GM12878 (cell line): ENCODE measurements around the gene IGF1R. TPM values are rescaled to one million over a fixed set of nuclear protein-coding genes. Genes with fewer than 3 reads are reported as not detected.

Source experiments
- ATAC-seq: fragments of 200-7000 bp; cut with Tn5 transposase; 3 replicates; pipeline ENCODE4 v1.9.1; 2020; ENCODE audit warnings: mild to moderate bottlenecking, moderate library complexity
- BruUV-seq: library from RNA; stranded (reverse); fragments of 400-500 nt; replicated peaks from 2 replicates; lab custom pipeline; 2021; lab: Mats Ljungman, UMichigan
- CTCF ChIA-PET: fragments of 300-600 bp; sonication (Branson Sonifier 250); formaldehyde crosslinking; extraction: SDS; loops from one replicate; lab custom pipeline; 2021; ENCODE audit warnings: inconsistent platforms; lab: Yijun Ruan, JAX
- POLR2A ChIA-PET: fragments of 350-600 bp; formaldehyde crosslinking; extraction: SDS; loops from one replicate; lab custom pipeline; 2021; ENCODE audit warnings: inconsistent platforms; lab: Charles Lee
- RAD21 ChIA-PET: fragments of 300-600 bp; sonication (Branson Sonifier 250); formaldehyde crosslinking; loops from one replicate; lab custom pipeline; 2023; ENCODE audit warnings: antibody characterized with exemption; ENCODE audit not compliant: unreplicated experiment; lab: Charles Lee
- SMC1A ChIA-PET: fragments of 300-600 bp; sonication (Branson Sonifier 250); formaldehyde crosslinking; loops from one replicate; lab custom pipeline; 2023; ENCODE audit not compliant: unreplicated experiment, uncharacterized antibody; lab: Charles Lee
- DNase-seq: peaks from one replicate; pipeline ENCODE4 v3.0.0-alpha.2; 2011; ENCODE audit warnings: low read depth, low spot score
- FAIRE-seq: peaks from 3 replicates; lab custom pipeline; 2011; peaks lifted over from hg19 to GRCh38; lab: Jason Lieb, UNC
- H2AFZ ChIP-seq: 2 replicates; pipeline ENCODE4 v1.6.0; 2011; ENCODE audit warnings: low read depth, low read length, control low read depth; ENCODE audit not compliant: control insufficient read depth
- H3K27ac ChIP-seq: 2 replicates; pipeline ENCODE4 v1.5.1; 2011; ENCODE audit warnings: control low read depth; ENCODE audit not compliant: control insufficient read depth, insufficient read depth
- H3K27me3 ChIP-seq, 2 experiments: replicated peaks in 1 of 2; 2 replicates each; pipeline versions ENCODE4 v1.6.0 to v1.6.1; 2011; ENCODE audit warnings: low read length in 1 of 2; ENCODE audit not compliant: control insufficient read depth in 2 of 2, insufficient read depth in 2 of 2
- H3K36me3 ChIP-seq, 2 experiments: 2 replicates each; pipeline ENCODE4 v1.5.1; 2011; ENCODE audit warnings: low read length in 1 of 2; ENCODE audit not compliant: control insufficient read depth in 2 of 2, insufficient read depth in 2 of 2
- H3K4me1 ChIP-seq: 2 replicates; pipeline ENCODE4 v1.6.1; 2011; ENCODE audit warnings: mild to moderate bottlenecking, low read length, moderate library complexity, mixed read lengths; ENCODE audit not compliant: control insufficient read depth, insufficient read depth
- H3K4me2 ChIP-seq: 2 replicates; pipeline ENCODE4 v1.6.0; 2011; ENCODE audit warnings: control low read depth; ENCODE audit not compliant: control insufficient read depth, insufficient read depth
- H3K4me3 ChIP-seq: fragments of 200-600 bp; sonication (generic); 2 replicates; pipeline ENCODE4 v1.5.1; 2016
- H3K79me2 ChIP-seq: 2 replicates; pipeline ENCODE4 v1.6.0; 2011; ENCODE audit warnings: low read length; ENCODE audit not compliant: control insufficient read depth, insufficient read depth
- H3K9ac ChIP-seq: 2 replicates; pipeline ENCODE4 v1.8.0; 2011; ENCODE audit warnings: low read length, control low read depth, mixed read lengths; ENCODE audit not compliant: control insufficient read depth, insufficient read depth
- H3K9me3 ChIP-seq: replicated peaks from 3 replicates; pipeline ENCODE4 v1.5.1; 2011; ENCODE audit warnings: mild to moderate bottlenecking, low read length; ENCODE audit not compliant: control insufficient read depth, insufficient read depth
- H4K20me1 ChIP-seq: 2 replicates; pipeline ENCODE4 v1.6.0; 2011; ENCODE audit not compliant: control insufficient read depth, insufficient read depth
- CBFB ChIP-seq: IDR thresholded peaks from 2 replicates; pipeline ENCODE4 v1.6.1; 2016; ENCODE audit warnings: antibody characterized with exemption, low read depth
- NRF1 ChIP-seq: conservative IDR thresholded peaks from 2 replicates; pipeline ENCODE4 v1.6.1; 2011; ENCODE audit warnings: mild to moderate bottlenecking, low read depth, low read length, improper control_type of control experiment
- SMC3 ChIP-seq: IDR thresholded peaks from 2 replicates; pipeline ENCODE4 v1.6.1; 2011; ENCODE audit warnings: low read length, improper control_type of control experiment, borderline replicate concordance
- SUZ12 ChIP-seq: fragments of 200-600 bp; sonication (generic); IDR thresholded peaks from one replicate; pipeline ENCODE4 v1.6.1; 2018; ENCODE audit warnings: antibody characterized with exemption, mild to moderate bottlenecking; ENCODE audit not compliant: unreplicated experiment
- TAF1 ChIP-seq: IDR thresholded peaks from 2 replicates; pipeline ENCODE4 v1.6.1; 2011; ENCODE audit warnings: mild to moderate bottlenecking, low read depth, low read length, borderline replicate concordance
- ZNF384 ChIP-seq: IDR thresholded peaks from 2 replicates; pipeline ENCODE4 v1.6.1; 2012; ENCODE audit warnings: low read depth, mild to moderate bottlenecking, low read length, improper control_type of control experiment, borderline replicate concordance
- ZZZ3 ChIP-seq: IDR thresholded peaks from 2 replicates; pipeline ENCODE4 v1.6.1; 2011; ENCODE audit warnings: low read depth; ENCODE audit not compliant: control insufficient read depth, insufficient read length
- WGBS: methylation state at CpG from one replicate; pipeline ENCODE4 v1.1.6; 2016; ENCODE audit warnings: low lambda C conversion rate; ENCODE audit not compliant: insufficient replicate concordance, insufficient coverage; ENCODE audit errors: missing lambda C conversion rate; 5-methylcytosine and 5-hydroxymethylcytosine counted together
- in situ Hi-C: fragments of 300-500 bp; cut with MboI; formaldehyde crosslinking; loops from 9 replicates; pipeline ENCODE4 v1.14.3; 2018; ENCODE audit warnings: mixed read lengths
- intact Hi-C: fragments of 100-400 bp; cut with micrococcal nuclease; formaldehyde crosslinking; loops from one replicate; pipeline ENCODE4 v1.14.2; 2022; ENCODE audit not compliant: unreplicated experiment
- polyA plus RNA-seq, 11 experiments: library from polyadenylated mRNA; depleted of rRNA in 4 of 11; unstranded in 6 of 11; stranded (reverse) in 5 of 11; fragments of >200 nt; fragmentation: Nextera tagmentation in 4 of 11; fragmentation: Illumina TruSeq in 1 of 11; extraction: Ambion mirVana in 4 of 11; extraction: Trizol in 1 of 11; gene quantifications; 1 replicate in 1 of 11; 2 replicates in 10 of 11; pipeline versions ENCODE4 v1.2.1 to v1.2.3, GENCODE V29; 2011 to 2016; ENCODE audit warnings: inconsistent platforms in 2 of 11, missing spikeins in 2 of 11, low read depth in 1 of 11
- total RNA-seq, 4 experiments: library from RNA; depleted of rRNA in 3 of 4; stranded (reverse); fragments of >200 nt in 3 of 4; fragmentation: Illumina TruSeq in 1 of 4; extraction: Trizol in 1 of 4; gene quantifications; 2 replicates each; pipeline versions ENCODE4 v1.2.1 to v1.2.3, GENCODE V29; 2013 to 2021
- TF ChIP-seq, protein P1 (sequence below): IDR thresholded peaks from 2 replicates; pipeline ENCODE4 v1.6.1; 2011; ENCODE audit warnings: borderline replicate concordance, low read depth, mild to moderate bottlenecking, moderate library complexity, mixed read lengths, low read length; ENCODE audit not compliant: insufficient read depth; ENCODE audit errors: extremely low read length
- TF ChIP-seq, protein P2 (sequence below): fragments of 450-650 bp; IDR thresholded peaks from 2 replicates; pipeline ENCODE4 v1.6.1; 2018; ENCODE audit warnings: borderline replicate concordance, mild to moderate bottlenecking; ENCODE audit not compliant: partially characterized antibody
- TF ChIP-seq, protein P3 (sequence below): fragments of 450-650 bp; IDR thresholded peaks from 2 replicates; pipeline ENCODE4 v1.6.1; 2014; ENCODE audit warnings: mild to moderate bottlenecking
- TF ChIP-seq, protein P4 (sequence below): IDR thresholded peaks from 2 replicates; pipeline ENCODE4 v1.6.1; 2011; ENCODE audit warnings: low read depth, mild to moderate bottlenecking, low read length, moderate library complexity, borderline replicate concordance; ENCODE audit errors: extremely low read depth

IGF1R gene
- total and polyA plus RNA-seq, 10 of the 15 experiments (the other 5 are each of a cell fraction or from before 2014, with no cell fraction given): 0.03 to 2.7 (median 0.66) TPM

DNA sequence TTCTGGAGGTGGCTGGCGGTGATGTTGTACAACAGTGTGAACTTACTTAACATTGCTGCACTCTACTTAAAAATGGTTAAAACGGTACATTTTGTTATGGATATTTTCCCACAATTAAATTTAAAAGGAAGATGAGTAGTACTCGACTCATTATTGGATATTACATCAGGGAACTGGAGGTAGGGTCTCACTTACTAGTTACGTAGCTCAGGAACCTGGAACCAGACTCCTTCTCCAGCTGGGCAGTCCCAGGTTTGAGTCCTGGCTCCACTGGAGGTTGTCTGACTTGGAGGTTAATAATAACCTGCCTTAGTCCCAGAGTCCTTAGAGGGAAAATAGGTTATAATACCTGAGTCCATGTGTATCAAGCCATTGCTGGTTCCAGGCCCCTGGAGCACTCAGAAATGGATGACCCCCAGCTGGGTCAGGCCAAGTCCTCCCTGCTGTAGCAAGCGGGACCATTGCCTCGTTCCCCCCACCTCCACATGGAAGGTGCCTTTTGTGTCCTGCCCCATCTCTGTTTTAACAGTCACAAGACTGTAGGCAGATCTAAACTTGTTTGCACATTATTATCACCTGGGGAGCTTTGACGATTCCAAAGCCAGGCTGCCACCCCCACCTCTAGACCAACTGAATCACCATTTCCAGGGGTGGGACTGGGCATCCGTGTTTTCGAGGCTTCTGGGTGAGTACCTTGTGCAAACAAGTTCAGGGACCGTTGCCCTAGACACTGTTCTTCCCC is 126.6 kb downstream of the IGF1R start:
- ChIA-PET POLR2A (no interaction called here), RAD21 (no interaction called here), SMC1A (no interaction called here), CTCF (interaction anchor here (1.8 kb wide), 1 partner anchor 107 kb away, joined by 4 read pairs; no protein-coding TSS in a partner anchor)
- Histone ChIP-seq H3K9ac (no peak overlapping the region), H3K9me3 (no peaks in the 10 kb centered on the region), H3K27me3 (no peaks in the 10 kb centered on the region; a peak in 1 of 4 replicates), H3K4me3 (no peak overlapping the region), H3K79me2 (no peaks in the 10 kb centered on the region), H2AFZ (no peak overlapping the region), H3K4me2 (no peak overlapping the region), H3K4me1 (peaks cover 24% of the 10 kb centered on the region), H4K20me1 (no peaks in the 10 kb centered on the region), H3K27ac (no peak overlapping the region), H3K36me3 (no peaks in the 10 kb centered on the region)
- WGBS: 32% methylated on average over 10 of the region's 10 CpGs
- BruUV-seq: no TSS peak
- in situ Hi-C loops (loop anchor here (5.0 to 10.0 kb wide), 2 partner anchors 302 to 440 kb away; no protein-coding TSS in a partner anchor), intact Hi-C loops (loop anchor here (5.0 kb wide), 5 partner anchors 118 to 437 kb away; no protein-coding TSS in a partner anchor)
- ATAC-seq (no peak), FAIRE-seq (no peak), DNase-seq (no peak)
- TF ChIP-seq, protein P1, sequence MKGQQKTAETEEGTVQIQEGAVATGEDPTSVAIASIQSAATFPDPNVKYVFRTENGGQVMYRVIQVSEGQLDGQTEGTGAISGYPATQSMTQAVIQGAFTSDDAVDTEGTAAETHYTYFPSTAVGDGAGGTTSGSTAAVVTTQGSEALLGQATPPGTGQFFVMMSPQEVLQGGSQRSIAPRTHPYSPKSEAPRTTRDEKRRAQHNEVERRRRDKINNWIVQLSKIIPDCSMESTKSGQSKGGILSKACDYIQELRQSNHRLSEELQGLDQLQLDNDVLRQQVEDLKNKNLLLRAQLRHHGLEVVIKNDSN: no peak
- no peak for TF ChIP-seq ZNF384
- TF ChIP-seq TAF1: no peak
- TF ChIP-seq, protein P2, sequence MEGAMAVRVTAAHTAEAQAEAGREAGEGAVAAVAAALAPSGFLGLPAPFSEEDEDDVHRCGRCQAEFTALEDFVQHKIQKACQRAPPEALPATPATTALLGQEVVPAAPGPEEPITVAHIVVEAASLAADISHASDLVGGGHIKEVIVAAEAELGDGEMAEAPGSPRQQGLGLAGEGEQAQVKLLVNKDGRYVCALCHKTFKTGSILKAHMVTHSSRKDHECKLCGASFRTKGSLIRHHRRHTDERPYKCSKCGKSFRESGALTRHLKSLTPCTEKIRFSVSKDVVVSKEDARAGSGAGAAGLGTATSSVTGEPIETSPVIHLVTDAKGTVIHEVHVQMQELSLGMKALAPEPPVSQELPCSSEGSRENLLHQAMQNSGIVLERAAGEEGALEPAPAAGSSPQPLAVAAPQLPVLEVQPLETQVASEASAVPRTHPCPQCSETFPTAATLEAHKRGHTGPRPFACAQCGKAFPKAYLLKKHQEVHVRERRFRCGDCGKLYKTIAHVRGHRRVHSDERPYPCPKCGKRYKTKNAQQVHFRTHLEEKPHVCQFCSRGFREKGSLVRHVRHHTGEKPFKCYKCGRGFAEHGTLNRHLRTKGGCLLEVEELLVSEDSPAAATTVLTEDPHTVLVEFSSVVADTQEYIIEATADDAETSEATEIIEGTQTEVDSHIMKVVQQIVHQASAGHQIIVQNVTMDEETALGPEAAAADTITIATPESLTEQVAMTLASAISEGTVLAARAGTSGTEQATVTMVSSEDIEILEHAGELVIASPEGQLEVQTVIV: no peak
- no peak for TF ChIP-seq SUZ12
- TF ChIP-seq NRF1: no peak
- no peak for TF ChIP-seq SMC3
- TF ChIP-seq, protein P3, sequence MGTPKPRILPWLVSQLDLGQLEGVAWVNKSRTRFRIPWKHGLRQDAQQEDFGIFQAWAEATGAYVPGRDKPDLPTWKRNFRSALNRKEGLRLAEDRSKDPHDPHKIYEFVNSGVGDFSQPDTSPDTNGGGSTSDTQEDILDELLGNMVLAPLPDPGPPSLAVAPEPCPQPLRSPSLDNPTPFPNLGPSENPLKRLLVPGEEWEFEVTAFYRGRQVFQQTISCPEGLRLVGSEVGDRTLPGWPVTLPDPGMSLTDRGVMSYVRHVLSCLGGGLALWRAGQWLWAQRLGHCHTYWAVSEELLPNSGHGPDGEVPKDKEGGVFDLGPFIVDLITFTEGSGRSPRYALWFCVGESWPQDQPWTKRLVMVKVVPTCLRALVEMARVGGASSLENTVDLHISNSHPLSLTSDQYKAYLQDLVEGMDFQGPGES: no peak
- TF ChIP-seq ZZZ3: no peak
- TF ChIP-seq, protein P4, sequence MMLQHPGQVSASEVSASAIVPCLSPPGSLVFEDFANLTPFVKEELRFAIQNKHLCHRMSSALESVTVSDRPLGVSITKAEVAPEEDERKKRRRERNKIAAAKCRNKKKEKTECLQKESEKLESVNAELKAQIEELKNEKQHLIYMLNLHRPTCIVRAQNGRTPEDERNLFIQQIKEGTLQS: no peak
- TF ChIP-seq CBFB: no peak
